HG03025 (cell line): ENCODE measurements around the gene KIF26A.

Experiments
- ATAC-seq: cut with Tn5 transposase; IDR thresholded peaks from one replicate; pipeline ENCODE4 v1.9.1; 2021; ENCODE audit warnings: mild to moderate bottlenecking, moderate library complexity; ENCODE audit not compliant: unreplicated experiment, low FRiP score

KIF26A gene

DNA sequence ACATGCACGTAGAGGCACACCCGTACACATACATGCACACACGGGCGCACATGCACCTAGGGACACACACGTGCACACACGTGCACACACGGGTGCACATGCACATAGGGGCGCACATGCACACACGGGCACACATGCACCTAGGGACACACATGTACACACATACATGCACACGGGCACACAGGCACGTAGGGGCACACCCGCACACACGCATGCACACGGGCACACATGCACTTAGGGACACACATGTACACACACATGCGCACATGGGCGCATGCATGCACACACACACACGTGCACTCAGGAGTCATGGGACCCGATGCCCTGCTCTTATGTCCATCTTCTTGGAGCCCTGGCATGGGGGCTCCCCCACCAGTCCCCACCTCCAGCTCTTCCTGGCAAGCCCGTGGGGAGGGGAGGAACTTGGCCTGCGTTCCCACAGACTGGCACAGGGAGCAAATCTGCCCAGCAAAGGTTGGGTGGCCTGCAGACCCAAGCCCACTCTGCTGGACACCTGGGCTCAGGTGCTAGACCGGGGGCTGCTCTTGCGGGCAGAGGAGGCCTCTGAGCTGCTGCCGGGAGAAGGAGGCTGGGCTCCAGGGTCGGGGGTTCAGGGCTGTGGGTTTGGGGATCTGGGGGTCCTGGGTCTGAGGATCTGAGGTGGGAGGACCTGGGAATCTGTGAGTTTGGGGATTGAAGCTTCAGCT is 51.4 kb downstream of the KIF26A start:
- ATAC-seq = no peak

DNA sequence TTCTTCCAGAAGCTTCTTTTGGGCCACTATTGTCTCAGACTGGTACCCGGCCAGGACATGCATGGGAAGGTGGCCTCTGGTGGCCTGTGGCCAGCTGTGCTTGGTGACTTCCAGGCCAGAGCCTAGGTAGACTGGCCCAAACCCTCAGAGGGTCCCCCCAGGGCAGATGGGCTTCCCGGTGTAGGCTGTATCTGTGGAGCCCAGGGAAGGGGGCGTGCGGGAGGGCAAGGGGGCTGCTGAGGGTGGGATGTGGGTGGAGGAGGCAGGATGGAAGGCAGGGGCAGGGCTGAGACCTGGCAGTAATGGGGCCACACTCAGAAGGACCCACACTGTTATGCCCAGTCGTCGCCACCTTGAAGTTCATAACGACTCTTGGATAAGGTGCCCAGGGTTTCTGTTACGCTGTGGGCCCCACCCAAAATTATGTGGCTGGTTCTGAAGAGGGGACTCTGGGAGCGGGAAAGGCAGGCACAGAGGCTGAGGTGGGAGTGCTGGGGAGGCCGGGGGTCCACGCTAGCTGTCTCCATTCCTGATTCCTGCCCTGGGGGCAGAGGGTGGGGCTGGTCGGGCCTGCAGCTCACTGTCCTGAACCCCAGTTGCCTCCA is 52.1 kb downstream of the KIF26A start:
- ATAC-seq = no peak

DNA sequence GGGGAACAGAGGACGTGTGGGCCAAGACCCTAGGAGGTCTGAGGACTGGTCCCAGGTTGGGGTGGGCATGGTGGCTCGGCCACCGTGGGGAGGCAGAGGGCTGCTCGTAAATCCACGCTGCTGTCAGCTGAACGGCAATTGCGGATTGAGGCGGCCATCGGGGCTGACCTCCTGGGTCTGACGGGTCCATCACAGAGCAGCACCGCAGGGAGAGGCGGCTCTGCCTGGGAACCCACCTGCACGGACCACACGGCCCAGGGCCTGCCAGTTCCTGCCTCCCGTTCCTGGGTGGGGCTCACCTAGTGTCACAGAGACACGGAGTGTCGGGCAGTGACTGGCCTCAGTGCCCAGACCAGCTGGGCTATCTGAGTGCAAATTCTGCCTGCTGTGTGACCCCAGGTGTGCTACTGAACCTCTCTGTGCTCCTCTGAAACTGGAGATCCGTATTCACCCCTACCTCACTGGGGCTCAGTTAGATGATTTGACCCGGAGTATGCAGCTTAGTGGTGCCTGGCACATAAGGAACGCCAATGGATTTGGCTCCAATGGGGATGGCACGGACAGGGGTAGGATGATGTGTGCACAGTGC is 53.1 kb downstream of the KIF26A start:
- no peak for ATAC-seq

DNA sequence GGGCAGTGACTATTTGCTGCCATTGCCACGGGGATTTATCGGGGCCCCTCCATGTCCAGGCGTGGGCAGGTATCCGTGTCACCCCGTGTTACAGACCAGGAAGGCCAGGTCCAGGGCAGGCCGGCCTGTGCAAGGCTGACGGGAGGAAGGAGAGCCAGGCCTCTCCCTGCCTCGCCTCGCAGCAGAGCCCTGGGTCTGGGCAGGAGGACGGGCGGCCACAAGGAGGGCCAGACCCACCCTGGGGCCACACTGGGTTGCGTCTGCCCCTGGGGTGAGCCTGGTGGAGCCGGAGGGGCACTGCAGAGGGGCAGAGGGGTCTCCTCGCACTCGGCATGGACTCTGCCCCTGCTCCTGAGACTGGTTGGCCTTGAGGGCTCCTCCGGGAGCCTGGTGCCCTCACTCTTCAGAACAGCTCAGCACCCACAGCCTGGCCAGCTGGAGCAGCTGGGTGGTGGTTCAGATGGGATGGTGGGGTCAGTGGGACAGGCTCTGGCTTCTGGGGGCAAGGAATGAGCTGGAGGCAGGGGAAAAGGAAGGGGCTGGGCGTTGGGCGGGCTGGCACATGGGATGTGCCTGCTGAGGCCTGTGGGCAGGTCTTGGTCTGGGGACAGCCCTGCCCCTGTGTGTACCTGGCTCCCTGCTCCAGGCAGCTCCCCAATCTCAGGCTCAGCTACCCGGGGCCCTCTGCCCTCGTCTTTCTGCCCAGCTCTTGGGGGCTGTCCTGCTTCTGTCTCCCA is 53.9 kb downstream of the KIF26A start:
- no peak for ATAC-seq

DNA sequence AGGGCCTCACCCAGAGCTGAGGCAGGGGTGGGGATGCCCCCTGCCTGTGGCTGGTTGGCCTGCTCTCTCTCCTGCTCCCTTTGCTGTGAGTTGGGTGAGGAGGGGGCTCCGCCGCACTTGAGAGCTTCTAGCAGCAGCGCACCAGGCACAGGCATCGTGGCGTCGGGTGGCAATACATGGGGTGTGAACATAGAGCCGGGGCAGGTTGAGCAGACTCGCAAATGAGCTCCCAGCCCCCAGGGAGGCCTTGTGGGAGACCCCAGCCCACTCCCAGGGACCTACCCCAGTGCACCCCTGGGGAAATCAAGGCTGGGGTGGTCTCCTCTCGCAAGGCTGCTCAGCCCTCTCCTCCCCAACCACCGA is 54.5 kb downstream of the KIF26A start:
- no peak for ATAC-seq

DNA sequence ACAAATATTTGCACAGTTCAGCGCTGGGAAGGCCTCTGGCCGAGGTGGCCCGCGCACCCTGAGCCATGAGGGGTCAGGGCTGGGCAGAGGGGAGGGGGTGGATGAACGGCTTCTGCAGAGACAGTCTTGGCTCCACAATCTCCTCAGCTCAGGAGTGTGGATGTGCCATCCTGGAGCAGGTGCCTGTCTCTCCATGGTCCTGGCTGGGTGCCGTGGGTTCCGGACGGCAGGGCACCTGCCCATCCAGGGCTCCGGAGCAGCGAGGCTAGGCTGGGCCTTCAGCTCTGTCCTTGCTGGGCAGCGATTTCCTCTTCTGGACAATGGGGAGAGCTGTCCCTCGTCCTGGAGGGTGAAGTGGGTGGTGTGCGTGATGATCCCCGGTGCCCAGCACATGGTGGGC is 55.6 kb downstream of the KIF26A start:
- no peak for ATAC-seq

DNA sequence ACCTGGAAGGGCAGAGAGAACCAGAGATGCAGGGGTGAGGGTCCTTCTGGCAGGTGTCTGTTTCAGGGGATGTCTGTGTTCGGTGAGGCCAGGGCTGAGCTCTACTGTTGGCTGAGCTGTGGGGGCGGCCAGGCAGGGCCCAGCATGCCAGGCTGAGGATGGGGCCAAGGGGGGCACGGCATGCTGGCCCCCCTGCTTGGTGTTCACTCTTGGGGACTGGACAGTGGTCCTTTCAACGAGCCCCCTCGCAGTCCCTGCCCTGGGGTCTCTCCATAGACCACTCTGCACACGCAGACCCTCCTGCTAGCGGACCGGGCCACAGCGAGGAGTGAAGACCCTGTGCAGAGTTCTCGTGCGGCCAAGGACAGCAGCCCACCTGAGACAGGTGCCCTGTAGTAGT is 56.3 kb downstream of the KIF26A start:
- no peak for ATAC-seq

DNA sequence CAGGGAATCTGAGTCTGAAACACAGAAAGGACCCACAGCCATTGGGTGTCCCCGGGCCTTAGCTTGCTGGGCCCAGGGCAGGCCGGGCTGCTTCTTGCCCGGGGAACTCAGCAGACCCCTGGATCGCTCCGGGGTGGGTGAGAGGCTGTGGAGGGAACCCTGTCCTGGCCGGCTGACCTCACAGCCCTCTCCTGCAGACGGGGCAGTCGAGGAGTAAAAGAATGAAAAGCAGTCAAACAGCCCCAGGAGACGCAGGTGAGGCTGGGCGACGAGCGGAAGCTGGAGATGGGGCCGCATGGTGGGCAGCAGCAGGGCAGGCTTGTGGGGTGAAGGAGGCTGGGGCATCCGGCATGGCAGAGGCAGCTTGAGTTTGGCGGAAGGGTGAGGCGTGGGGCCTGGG is 57.0 kb downstream of the KIF26A start:
- no peak for ATAC-seq

DNA sequence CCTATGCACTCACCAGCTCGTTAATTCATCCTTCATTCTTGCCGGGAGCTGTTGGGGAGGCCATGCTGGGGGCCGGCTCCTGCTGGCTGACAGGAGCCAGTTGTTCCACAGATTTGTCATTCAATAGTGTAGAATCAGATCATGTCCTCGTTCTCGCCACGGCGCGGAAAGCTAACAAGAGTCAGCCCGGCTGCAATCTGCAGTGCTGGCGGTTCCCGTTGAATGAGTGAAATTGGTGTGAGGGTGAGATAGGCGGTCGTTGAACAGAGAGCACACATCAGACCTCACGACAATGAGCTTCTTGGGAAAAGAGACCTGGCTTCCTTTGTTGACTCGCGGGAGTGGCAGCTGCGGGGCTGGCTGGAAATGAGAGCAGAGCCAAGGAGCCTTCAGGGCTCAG is 57.5 kb downstream of the KIF26A start:
- no peak for ATAC-seq

DNA sequence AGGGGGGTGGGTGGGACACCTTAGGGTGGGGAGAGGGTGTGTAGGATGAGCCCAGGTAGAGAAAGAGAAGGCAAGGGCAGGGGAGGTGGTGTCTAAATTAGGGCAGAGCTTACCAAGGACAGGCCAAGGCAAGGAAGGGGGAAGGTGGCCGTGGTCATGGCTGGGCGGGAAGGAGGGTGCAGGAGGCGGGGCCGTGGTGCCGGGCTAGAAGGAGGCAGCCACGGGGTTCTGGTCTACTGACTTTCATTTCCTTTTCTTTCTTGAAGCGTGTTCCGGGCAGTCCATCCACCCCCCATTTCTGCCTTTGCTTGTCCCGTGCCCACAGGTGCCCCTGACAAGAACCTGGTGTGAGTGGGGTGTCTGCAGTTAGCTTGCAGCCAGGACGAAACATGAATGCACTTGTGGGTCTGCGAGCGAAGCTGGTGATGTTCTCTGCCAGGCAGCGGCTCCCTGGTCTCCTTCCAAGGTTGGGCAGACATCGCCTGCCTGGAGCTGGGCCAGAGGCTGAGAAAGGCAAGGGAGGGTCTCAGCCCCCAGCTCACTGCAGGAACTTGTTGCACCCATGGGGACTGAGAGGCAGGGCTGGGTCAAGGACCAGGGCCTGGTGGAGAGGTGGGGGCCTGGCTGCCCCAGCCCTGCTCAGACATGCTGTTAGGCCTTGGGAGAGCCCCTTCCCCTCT is 58.2 kb downstream of the KIF26A start:
- no peak for ATAC-seq

DNA sequence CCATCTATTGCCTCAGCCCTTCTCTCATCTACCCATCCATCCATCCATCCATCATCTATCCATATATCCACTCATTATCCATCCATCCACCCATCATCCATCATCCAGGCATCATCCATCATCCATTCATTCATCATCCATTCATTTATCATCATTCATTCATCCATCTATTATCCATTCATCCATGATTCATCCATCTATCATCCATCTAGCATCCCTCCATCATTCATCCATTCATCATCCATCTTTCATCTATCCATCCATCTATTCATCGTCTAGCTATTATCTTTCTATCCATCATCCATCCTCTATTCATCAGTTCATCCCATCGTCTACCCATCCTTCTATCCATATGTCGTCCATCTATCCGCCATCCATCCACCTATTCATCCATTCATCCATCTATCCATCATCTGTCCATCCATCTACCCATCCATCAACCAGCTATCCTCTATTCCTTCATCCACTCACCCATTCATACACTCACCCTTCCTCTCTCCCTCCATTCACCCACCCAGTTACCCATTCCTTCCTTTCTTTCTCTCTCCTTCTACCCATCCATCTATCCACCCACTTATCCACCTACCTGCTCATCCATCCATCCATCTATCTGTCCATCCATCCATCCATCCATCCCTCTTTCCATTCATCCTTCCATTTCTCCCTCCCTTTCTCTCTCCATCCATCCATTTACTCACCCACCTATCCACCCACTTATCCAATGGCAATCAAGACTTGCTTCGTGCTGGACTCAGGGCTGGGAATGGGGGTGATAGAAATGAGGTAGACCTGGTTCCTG is 59.3 kb downstream of the KIF26A start:
- no peak for ATAC-seq

DNA sequence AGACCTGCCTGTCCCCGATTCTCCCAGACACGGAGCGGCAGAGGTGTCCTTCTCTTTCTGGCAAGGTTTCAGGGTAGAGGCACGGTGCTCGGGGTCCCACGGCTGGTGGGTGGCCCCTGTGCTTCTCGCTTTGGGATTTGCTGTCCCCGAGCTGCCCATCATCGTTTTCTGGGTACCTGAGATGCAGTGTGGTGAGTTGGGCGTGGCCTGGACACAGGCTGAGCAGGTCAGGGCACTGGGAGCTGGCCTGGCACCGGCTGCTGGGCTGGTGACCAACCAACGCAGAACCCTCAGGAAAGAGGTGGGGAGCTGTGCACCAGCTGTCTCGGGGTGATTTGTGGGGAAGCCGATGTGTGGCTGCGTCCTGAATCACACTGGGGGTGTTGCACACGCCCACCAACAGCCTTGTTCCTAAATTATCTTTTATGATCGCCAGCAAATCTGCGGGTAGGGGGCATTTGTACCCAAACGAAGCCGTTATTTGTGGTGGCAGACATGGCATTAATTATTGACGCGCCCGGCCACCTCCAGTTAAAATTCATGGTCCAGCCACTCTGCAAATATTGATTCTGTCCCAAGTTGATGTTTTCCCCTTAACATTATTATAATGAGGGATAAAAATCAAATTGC is 61.0 kb downstream of the KIF26A start:
- ATAC-seq = no peak

DNA sequence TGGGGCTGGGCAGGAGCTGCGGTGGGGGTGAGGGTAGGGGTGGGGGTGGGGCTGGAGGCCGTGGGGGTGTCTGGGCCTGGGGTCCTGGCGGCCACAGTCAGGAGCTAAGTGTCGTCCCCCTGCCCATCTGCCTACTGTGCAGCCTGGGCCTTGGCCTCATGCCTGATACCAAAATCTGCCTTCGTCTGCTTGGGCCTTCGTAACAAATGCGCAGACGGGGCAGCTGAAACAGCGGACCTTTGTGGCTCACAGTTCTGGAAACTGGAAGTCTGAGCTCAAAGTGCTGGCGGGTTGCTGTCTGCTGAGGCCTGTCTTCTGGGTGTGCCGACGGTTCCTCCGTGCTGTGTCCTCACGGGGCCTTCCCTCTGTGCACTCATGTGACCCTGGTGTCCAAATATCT is 61.7 kb downstream of the KIF26A start:
- no peak for ATAC-seq

DNA sequence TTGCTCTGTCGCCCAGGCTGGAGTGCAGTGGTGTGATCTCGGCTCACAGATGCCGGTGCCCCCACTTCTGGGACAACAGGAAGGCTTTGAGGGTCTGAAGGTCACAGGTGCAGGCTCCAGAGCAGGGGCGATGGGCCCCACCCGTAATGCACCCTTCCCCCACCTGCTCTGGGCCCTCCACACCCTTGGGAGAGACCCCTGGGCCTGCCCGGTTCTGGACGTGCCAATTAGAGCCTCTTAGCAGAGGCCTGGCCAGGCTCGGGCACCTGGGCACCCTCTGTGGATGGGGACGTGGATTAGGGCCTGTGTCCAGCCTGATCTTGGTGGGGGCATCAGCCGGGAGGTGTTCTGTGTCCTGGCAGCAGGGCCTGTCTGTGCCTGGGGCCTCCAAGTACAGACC is 62.2 kb downstream of the KIF26A start:
- ATAC-seq = no peak

DNA sequence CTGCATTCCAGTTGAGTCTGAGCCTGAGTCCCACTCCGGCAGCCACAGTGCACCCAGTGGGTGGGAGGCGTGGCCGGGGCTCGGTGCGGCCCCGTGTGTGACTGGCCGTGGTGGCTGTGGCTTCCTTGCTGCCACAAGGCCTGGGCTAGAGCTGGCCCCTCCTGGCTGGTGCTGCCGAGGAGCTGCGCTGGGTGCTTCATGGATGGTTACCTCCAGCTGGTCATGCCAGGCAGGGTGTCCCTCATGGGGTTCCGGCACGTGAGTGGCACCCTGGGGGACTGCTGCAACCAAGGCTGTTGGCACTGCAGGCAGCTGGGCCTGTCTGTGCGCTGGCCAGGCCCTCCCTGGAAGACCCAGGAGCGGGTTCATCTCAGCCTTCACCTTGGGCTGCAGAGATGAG is 62.7 kb downstream of the KIF26A start:
- no peak for ATAC-seq

DNA sequence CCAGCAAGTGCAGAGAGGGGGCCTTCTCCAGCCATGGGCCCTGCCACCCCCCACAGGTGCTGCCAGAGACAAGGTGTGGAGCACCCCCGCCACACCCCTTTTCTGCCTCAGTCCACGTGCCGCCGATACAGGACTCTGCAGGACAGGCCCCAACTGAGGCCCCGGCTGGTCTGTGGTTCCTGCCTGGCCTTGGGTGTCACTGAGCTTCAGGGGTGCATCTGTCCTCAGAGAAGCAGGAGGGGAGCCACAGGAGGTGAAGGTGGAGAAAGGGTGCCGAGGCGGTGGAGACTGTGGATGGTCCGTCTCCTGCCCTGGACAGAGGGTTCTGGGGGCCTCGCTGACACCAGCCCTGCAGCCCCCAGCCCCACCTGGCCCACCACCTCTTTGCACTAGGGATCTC is 63.1 kb downstream of the KIF26A start:
- no peak for ATAC-seq

DNA sequence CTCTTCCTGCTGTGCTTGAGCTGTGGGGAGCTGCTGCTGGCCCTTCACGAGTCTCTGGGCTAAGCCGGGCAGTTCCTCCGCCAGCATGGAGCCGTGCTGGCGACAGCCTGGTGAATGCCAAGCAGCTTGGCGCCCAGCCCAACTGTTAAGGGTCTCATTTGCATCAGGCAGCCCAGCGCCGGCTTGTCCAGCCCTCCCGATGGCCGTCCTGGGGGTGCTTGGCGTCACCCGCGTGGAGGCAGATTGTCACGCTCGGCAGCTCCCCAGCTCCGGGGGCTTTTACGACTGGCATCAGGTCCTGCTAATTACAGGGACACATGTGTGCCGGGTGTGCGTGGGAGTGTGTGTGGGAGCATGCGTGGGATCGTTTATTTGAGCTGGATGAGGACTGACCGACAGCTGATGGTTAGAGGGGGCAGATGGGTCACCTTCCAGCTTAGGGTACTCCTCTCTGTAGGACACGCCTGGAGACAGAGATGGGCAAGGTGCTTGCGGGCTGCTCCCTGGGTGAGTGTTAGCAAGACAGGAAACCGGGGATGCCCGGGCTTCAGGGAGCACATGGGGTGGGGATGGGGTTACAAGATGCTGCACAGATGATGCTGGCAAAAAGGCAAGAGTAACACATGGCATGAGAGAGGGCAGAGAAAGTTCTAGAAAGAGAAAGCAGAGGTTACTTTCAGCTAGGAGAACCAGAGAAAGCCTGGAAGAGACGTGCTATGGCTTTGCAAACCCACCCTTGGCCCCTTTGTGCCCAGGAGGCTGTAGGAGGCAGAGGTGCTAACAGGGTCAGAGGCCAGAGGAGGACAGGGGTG is 64.1 kb downstream of the KIF26A start:
- ATAC-seq = no peak

DNA sequence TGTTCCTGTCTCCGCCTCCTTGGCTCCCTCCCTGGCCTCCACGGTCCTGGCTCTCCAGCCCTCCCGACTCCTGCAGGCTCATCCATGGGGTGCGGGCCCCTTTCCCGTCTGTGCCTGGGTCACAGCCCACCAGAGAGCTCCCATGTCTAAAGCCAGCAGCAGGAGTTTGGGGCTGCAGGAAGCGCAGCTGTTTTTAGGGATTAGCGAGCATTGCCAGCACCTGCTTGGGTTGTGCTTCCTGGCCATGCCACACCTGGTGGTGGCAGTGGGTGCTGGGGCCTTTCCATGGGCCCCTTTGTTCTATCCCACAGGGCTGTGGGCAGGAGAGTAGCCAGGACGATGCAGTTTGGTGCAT is 64.7 kb downstream of the KIF26A start:
- ATAC-seq = no peak

DNA sequence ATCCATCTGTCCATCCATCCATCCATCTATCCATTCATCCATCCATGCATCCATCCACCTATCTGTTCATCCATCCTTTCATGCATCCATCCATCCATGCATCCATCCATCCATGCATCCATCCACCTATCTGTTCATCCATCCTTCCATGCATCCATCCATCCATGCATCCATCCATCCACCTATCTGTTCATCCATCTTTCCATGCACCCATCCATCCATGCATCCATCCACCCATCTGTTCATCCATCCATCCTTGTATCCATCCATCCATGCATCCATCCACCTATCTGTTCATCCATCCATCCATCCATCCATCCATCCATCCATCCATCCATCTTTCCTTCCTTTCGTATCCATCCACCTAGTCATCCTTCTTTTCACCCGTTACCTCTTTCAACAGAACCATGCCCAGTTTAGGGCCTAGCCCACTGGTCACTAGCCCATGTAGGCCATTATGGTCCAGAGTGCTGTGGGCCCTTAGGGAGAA is 66.3 kb downstream of the KIF26A start:
- no peak for ATAC-seq
